ENCODE measurements around the gene WDR87. TPM values are rescaled to one million over a fixed set of nuclear protein-coding genes. Genes with fewer than 3 reads are reported as not detected.
"Not testable (repeated sequence)": the region's sequence is repeated elsewhere in the genome, so short reads cannot be mapped to it uniquely, and the experiment has no call there.

WDR87 gene
- total and polyA plus RNA-seq, 9 of the 15 experiments (the other 6 are each of a cell fraction or from before 2014, with no cell fraction given): not detected

DNA sequence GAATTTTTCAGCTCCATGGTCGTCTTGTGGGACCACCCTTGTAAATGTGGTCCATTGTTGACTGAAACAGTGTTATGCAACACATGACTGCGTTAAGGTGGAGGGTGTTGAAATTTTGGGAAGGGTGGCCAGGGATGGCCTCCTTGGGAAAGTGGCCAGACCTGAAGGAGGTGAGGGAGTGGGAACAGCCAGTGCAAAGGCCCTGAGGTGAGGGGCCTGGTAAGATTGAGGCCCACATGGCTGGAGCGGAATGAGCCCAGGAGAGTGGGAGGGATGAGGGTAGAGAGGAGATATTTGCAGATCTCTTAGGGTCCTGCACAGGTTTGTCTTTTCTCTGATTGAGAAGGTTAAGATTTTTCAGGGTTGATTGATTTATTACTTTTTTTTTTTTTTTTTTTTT is 18.8 kb upstream of the WDR87 start:
- 89% methylated on average over 1 of the region's 3 CpGs for WGBS (ENCODE audit: insufficient coverage, low coverage, missing lambda C conversion rate)
- Histone ChIP-seq H3K9me1 (ENCODE audit: control insufficient read depth, insufficient read depth, low read length) (no peaks in the 10 kb centered on the region), H3K36me3 (ENCODE audit: control insufficient read depth, insufficient read depth, low read length) (no peaks in the 10 kb centered on the region), H3K9ac (ENCODE audit: insufficient read depth in 1 of 2, low read depth in 2 of 2, low read length in 2 of 2) (no peak overlapping the region), H3K4me1 (replicated peaks in 1 of 2; ENCODE audit: control insufficient read depth in 2 of 2, insufficient read depth in 2 of 2, low read length in 2 of 2) (no peaks in the 10 kb centered on the region; a peak in 1 of 5 replicates), H3K79me2 (ENCODE audit: control insufficient read depth, insufficient read depth, low read length) (no peaks in the 10 kb centered on the region), H4K20me1 (replicated peaks; ENCODE audit: control insufficient read depth, insufficient read depth, low read length) (no peaks in the 10 kb centered on the region), H3K27me3 (ENCODE audit: control insufficient read depth in 2 of 2, insufficient read depth in 2 of 2, low read length in 2 of 2) (no peaks in the 10 kb centered on the region), H2AFZ (ENCODE audit: low read depth, low read length) (no peak overlapping the region), H3K4me2 (ENCODE audit: insufficient read depth, low read length) (no peak overlapping the region), H3K4me3 (no peak overlapping the region), H3K27ac (ENCODE audit: extremely low read depth, low read depth, low read length) (no peak overlapping the region), H3K9me3 (replicated peaks; ENCODE audit: control insufficient read depth, insufficient read depth, low read depth, low read length) (no peaks in the 10 kb centered on the region)
- TF ChIP-seq IRF2 (CRISPR knock-in tag; IDR thresholded peaks at IDR 0.05): no peak
- TF ChIP-seq, protein P1, sequence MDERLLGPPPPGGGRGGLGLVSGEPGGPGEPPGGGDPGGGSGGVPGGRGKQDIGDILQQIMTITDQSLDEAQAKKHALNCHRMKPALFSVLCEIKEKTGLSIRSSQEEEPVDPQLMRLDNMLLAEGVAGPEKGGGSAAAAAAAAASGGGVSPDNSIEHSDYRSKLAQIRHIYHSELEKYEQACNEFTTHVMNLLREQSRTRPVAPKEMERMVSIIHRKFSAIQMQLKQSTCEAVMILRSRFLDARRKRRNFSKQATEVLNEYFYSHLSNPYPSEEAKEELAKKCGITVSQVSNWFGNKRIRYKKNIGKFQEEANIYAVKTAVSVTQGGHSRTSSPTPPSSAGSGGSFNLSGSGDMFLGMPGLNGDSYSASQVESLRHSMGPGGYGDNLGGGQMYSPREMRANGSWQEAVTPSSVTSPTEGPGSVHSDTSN (CRISPR knock-in tag; IDR thresholded peaks at IDR 0.05; ENCODE audit: low read depth): no peak
- TF ChIP-seq, protein P1 (tag; conservative IDR thresholded peaks at IDR 0.05; ENCODE audit: low read depth): 0 out of 2 replicates have a peak, but pooled peaks have one; percentile 41
- TF ChIP-seq ZNF347 (CRISPR knock-in tag; IDR thresholded peaks at IDR 0.05; ENCODE audit: low read depth): no peak
- no peak for TF ChIP-seq TAF15 (IDR thresholded peaks at IDR 0.05; ENCODE audit: low read depth, low read length)
- TF ChIP-seq MEIS2 (IDR thresholded peaks at IDR 0.05; ENCODE audit: partially characterized antibody): peak; percentile 33
- POLR2A ChIA-PET: no interaction called here
- ATAC-seq (no peak), DNase-seq (ENCODE audit: extremely low read depth in 1 of 4, low spot score in 3 of 4) (no peak), FAIRE-seq (no peak)
- intact Hi-C loops (cut with micrococcal nuclease) (no loop called here), in situ Hi-C loops (cut with MboI) (loop anchor here (10.0 kb wide), 1 partner anchor 300 kb away; the partner anchor contains the start of gene DPF1)
- no TSS peak for BruUV-seq (replicated peaks)
- CTCF ChIA-PET (ENCODE audit: low intra/inter-chr PET ratio): no interaction called here

GRCh38 chr19:37924573-37924972 is 18.2 kb upstream of the WDR87 start:
- DNase-seq (ENCODE audit: extremely low read depth in 1 of 4, low spot score in 3 of 4); H3K79me2 ChIP-seq (ENCODE audit: control insufficient read depth, insufficient read depth, low read length); FAIRE-seq; H3K9ac ChIP-seq (ENCODE audit: insufficient read depth in 1 of 2, low read depth in 2 of 2, low read length in 2 of 2); H3K9me3 ChIP-seq (replicated peaks; ENCODE audit: control insufficient read depth, insufficient read depth, low read depth, low read length); H3K4me3 ChIP-seq; H4K20me1 ChIP-seq (replicated peaks; ENCODE audit: control insufficient read depth, insufficient read depth, low read length); H3K27me3 ChIP-seq (ENCODE audit: control insufficient read depth in 2 of 2, insufficient read depth in 2 of 2, low read length in 2 of 2); H3K36me3 ChIP-seq (ENCODE audit: control insufficient read depth, insufficient read depth, low read length); intact Hi-C loops (cut with micrococcal nuclease); H3K4me2 ChIP-seq (ENCODE audit: insufficient read depth, low read length); H3K9me1 ChIP-seq (ENCODE audit: control insufficient read depth, insufficient read depth, low read length); BruUV-seq (replicated peaks); H3K27ac ChIP-seq (ENCODE audit: extremely low read depth, low read depth, low read length); H3K4me1 ChIP-seq (replicated peaks in 1 of 2; ENCODE audit: control insufficient read depth in 2 of 2, insufficient read depth in 2 of 2, low read length in 2 of 2); H2AFZ ChIP-seq (ENCODE audit: low read depth, low read length); ATAC-seq; CTCF ChIA-PET (ENCODE audit: low intra/inter-chr PET ratio): not testable (repeated sequence)
- POLR2A ChIA-PET: interaction anchor here (0.6 to 0.7 kb wide), 2 partner anchors 403 to 1002 kb away, joined by 3 read pairs; no protein-coding TSS in a partner anchor
- 40% methylated on average over 8 of the region's 8 CpGs for WGBS (ENCODE audit: insufficient coverage, low coverage, missing lambda C conversion rate)
- in situ Hi-C loops (cut with MboI): loop anchor here (10.0 to 25.0 kb wide), 2 partner anchors 300 to 413 kb away; partner anchors contain the start of genes CATSPERG and DPF1

Data from K562 (cell line).